Right lobe of liver (tissue), 4 donors: ENCODE data around the gene SLMAP.

Source experiments
- CTCF ChIP-seq, 4 donors: fragments of 200-600 bp in 3 of 4; fragments of 450-650 bp in 1 of 4; IDR thresholded peaks; one replicate each; pipeline versions ENCODE4 v1.5.1 to v1.8.0; 2016 to 2022; ENCODE audit warnings: antibody characterized with exemption in 4 of 4, mild to moderate bottlenecking in 2 of 4
- POLR2A ChIP-seq: fragments of 450-650 bp; IDR thresholded peaks from one replicate; pipeline ENCODE4 v1.6.1; 2017; ENCODE audit warnings: antibody characterized with exemption, mild to moderate bottlenecking
- donor health status: DM: no; HTN: no; CAD: no.
- donor health status: DM: no; HTN: no; CAD: no.
- donor health status: DM: no; HTN: yes; CAD: no.

DNA sequence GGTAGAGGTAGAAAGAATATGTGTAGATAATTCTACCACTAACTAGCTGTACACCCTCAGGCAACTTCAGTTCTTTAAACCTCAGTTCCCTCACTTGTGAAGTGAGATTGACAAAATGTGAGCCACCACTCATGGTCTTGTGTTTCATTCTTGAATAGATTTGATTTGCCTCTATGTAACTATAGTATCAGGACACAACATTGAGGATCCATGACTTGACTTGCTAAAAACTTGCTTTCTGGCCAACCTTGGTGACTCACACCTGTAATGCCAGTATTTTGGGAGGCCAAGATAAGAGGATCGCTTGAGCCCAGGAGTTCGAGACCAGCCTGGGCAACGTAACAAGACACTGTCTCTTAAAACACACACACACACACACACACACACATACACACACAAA lies 136.3 kb downstream of the SLMAP start:
- TF ChIP-seq POLR2A (no peak), CTCF (IDR thresholded peaks at IDR 0.05) (no peak)
